Astrocyte of the spinal cord (primary cell): ENCODE results near the gene GRIK2.

Source experiments
- DNase-seq: peaks from one replicate; pipeline ENCODE4 v3.0.0; 2011; ENCODE audit warnings: low read depth, low spot score
- H3K4me3 ChIP-seq: 2 replicates; pipeline ENCODE4 v1.5.1; 2011; ENCODE audit warnings: low read depth, mild to moderate bottlenecking, low read length, moderate library complexity
- in situ Hi-C: cut with HindIII; loops from 2 replicates; pipeline ENCODE4 v1.10.0; 2017; ENCODE audit warnings: low sequenced_read_pairs
- TF ChIP-seq, protein P1 (sequence below): IDR thresholded peaks from 2 replicates; pipeline ENCODE4 v1.5.1; 2012; ENCODE audit warnings: low read depth, mild to moderate bottlenecking, low read length, inconsistent platforms

GRIK2 gene

DNA sequence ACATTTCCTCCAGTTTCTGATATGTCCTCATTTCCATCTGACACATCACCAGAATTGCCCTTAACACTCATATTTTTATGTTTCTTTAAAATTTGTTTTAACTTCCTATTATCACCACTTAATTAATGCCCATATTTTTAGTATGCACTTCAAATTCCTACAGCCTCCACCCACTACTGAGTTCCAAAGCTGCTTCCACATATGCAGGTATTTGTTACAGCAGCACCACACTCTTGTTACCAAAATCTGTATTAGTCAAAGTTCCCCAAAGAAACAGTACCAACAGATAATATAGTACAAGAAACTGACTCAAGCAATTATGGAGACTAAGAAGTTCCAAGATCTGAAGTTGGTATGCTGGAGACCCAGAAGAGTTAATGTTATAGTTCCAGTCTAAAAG, 340.4 kb downstream of the GRIK2 start:
- in situ Hi-C loops = no loop called here

DNA sequence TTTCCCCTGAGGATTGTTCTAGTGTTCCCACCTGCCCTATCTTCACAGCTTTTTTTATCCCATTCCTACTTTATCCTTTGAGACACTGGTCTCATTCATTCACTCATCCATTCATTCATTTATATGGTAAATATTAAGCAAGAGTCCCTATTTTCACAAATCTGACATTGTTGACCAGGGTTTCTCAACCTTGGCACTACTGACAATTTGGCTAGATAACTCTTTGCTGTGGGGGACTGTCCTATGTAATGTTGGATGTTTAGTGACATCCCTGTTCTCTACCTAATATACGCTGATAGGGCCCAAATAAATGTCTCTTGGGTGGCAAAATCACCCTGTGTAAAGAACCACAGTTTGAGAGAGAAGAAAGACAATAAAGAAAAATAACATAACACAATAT, 345.0 kb downstream of the GRIK2 start:
- in situ Hi-C loops = no loop called here
- H3K4me3 ChIP-seq = no peak overlapping the region
- TF ChIP-seq, protein P1, sequence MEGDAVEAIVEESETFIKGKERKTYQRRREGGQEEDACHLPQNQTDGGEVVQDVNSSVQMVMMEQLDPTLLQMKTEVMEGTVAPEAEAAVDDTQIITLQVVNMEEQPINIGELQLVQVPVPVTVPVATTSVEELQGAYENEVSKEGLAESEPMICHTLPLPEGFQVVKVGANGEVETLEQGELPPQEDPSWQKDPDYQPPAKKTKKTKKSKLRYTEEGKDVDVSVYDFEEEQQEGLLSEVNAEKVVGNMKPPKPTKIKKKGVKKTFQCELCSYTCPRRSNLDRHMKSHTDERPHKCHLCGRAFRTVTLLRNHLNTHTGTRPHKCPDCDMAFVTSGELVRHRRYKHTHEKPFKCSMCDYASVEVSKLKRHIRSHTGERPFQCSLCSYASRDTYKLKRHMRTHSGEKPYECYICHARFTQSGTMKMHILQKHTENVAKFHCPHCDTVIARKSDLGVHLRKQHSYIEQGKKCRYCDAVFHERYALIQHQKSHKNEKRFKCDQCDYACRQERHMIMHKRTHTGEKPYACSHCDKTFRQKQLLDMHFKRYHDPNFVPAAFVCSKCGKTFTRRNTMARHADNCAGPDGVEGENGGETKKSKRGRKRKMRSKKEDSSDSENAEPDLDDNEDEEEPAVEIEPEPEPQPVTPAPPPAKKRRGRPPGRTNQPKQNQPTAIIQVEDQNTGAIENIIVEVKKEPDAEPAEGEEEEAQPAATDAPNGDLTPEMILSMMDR = no peak
- no peak for DNase-seq

More for the DNA sequence above, 340.4 kb downstream of the GRIK2 start:
- H3K4me3 ChIP-seq = no peak overlapping the region
- no peak for DNase-seq
- TF ChIP-seq, protein P1 = no peak

DNA sequence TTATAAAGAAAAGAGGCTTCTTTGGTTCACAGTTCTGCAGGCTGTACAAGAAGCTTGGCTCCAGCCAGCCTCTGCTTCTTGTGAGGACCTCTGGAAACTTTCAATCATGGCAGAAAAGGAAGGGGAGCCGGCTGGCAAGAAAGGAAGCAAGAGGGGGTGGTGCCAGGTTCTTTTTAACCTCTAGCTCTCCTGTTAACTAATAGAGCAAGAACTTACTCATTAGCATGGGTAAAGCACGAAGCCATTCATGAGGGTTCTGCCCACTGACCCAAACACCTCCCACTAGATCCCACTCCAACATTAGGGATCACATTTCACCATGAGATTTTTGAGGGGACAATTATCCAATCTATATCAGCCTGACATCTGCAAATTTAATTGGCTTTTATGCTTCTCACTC, 347.1 kb downstream of the GRIK2 start:
- TF ChIP-seq, protein P1 = no peak
- in situ Hi-C loops = no loop called here
- no peak overlapping the region for H3K4me3 ChIP-seq
- DNase-seq = no peak

DNA sequence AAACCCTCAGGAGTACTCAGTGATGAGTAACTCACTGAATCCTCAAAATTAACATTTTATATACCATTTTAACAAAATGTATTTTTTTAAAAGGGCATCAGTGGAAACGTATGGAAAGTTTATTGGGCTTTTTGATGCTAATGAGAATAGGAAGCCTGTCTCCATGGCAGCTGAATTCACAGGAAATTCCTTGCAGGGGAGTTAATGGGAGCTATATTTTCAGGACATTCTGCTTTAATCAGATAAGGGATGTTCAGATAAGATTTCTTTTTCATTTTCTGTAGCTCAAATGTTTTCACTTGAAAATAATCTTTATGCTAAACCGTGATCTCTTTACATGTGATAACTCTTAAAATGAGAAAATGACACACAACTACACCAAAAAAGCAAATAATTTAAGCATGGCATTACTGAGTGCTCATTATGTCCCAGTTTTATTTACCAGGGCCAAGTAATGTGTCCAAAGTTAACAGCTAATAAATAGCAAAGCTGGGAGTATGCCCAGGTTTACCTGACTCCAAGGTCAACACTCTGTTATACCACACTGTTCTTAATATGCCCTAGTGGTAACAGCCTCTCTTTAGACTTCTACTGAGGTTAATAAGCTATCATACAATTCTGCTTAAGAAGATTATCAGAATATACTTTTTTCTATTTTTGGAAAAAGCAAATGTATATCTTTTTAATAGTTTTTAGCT, 348.1 kb downstream of the GRIK2 start:
- in situ Hi-C loops = no loop called here
- TF ChIP-seq, protein P1 = no peak
- no peak overlapping the region for H3K4me3 ChIP-seq
- DNase-seq = no peak

DNA sequence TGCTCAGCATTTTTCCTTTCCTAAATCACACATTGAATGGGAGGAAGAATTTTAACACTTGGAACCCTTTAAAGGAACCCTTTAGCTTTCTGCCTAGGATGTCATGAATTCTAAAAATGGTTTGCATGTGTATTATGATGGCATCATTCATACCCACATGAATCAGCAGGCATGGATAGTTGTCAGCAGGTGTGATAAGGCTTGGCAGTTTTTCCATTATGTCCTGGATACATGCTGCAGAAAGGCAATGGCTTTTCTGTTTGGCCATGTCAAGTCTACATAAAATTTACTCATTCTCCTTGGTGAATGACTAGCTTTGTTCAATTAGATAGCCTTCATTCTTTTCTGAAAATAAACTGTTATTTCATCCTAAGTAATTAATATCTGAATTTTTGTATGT, 353.7 kb downstream of the GRIK2 start:
- in situ Hi-C loops = no loop called here
- TF ChIP-seq, protein P1 = no peak
- H3K4me3 ChIP-seq = no peak overlapping the region
- no peak for DNase-seq

DNA sequence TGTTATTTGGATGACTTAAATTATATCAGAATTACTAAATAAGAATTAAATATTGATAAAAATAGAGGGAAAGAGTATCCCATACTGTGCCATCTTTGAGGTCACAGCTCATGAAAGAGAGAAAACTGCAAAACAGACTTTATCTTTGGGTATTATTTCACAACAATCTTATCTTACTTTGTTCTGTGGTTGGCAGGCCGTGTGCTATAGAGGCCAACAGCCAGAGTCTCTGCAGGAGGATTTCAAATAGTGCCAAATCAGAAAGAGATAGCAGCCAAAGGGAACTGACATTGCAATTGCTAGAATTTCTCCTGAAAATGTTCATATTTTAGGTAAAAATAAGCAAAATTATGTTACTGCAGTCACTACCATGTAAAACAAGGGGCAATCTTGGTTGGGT, 354.2 kb downstream of the GRIK2 start:
- H3K4me3 ChIP-seq = no peak overlapping the region
- TF ChIP-seq, protein P1 = no peak
- DNase-seq = no peak
- in situ Hi-C loops = no loop called here
